GM10248 (cell line): Measurements from ENCODE around the gene ASXL1.
"Not testable (repeated sequence)": the region's sequence is repeated elsewhere in the genome, so short reads cannot be mapped to it uniquely, and the experiment has no call there.

ENCODE experiments used
- CTCF ChIA-PET: fragments of 300-600 bp; sonication (Branson Sonifier 250); formaldehyde crosslinking; extraction: SDS; loops from one replicate; lab custom pipeline; 2021; ENCODE audit warnings: antibody characterized with exemption; lab: Yijun Ruan, JAX
- POLR2A ChIA-PET: fragments of 350-650 bp; sonication (Branson Sonifier 250); formaldehyde crosslinking; extraction: SDS; loops from one replicate; lab custom pipeline; 2020; ENCODE audit warnings: antibody characterized with exemption; lab: Yijun Ruan, JAX
- DNase-seq: peaks from one replicate; pipeline ENCODE4 v3.0.0; 2012; ENCODE audit errors: extremely low spot score
- TF ChIP-seq, protein P1 (sequence below): IDR thresholded peaks from 2 replicates; pipeline ENCODE4 v1.5.1; 2012; ENCODE audit warnings: mild to moderate bottlenecking, low read depth; ENCODE audit errors: extremely low read depth, missing control alignments, control extremely low read depth

Gene ASXL1

DNA sequence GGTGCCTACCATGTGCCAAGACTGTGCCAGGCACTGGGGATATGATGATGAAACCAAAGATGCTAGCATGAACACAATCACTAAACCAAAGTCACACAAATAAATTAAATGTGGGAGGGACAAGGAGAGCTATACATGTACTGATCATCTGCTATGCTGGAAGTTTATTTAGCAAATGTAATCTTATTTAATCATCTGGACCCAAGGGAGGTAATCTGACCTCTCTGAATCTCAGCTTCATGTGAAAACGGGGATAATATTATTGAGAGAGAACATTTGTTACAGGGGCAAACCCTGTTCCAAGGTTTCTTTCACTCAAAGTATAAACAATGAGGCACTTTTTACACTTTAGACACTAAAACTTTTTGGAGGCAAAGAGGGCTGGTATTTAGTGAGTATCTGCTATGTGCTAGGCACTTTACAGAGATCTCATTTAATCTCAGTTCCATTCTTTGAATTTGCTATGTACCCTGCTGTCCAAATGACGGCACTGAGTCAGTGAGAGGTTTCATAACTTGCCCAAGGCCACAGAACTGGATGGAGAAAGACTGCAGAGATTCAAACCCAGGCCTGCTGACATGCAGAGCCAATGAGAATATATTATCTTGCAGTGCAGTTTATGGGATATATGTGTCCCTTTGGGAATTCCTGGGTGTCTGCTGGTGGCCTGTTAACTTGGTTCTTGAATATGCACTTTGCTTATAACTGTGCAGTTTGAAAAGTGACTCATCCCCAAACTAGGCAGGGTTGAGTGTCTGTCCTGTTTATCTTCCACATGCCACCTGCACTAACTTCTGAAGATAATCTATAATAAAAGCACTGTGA is 3.3 kb upstream of the ASXL1 start:
- DNase-seq: no peak
- TF ChIP-seq, protein P1, sequence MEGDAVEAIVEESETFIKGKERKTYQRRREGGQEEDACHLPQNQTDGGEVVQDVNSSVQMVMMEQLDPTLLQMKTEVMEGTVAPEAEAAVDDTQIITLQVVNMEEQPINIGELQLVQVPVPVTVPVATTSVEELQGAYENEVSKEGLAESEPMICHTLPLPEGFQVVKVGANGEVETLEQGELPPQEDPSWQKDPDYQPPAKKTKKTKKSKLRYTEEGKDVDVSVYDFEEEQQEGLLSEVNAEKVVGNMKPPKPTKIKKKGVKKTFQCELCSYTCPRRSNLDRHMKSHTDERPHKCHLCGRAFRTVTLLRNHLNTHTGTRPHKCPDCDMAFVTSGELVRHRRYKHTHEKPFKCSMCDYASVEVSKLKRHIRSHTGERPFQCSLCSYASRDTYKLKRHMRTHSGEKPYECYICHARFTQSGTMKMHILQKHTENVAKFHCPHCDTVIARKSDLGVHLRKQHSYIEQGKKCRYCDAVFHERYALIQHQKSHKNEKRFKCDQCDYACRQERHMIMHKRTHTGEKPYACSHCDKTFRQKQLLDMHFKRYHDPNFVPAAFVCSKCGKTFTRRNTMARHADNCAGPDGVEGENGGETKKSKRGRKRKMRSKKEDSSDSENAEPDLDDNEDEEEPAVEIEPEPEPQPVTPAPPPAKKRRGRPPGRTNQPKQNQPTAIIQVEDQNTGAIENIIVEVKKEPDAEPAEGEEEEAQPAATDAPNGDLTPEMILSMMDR: no peak
- ChIA-PET CTCF (interaction anchor here (0.8 to 4.5 kb wide), 5 partner anchors 9 to 18 kb away, joined by 3 to 29 read pairs (median 4); no protein-coding TSS in a partner anchor), POLR2A (no interaction called here)

DNA sequence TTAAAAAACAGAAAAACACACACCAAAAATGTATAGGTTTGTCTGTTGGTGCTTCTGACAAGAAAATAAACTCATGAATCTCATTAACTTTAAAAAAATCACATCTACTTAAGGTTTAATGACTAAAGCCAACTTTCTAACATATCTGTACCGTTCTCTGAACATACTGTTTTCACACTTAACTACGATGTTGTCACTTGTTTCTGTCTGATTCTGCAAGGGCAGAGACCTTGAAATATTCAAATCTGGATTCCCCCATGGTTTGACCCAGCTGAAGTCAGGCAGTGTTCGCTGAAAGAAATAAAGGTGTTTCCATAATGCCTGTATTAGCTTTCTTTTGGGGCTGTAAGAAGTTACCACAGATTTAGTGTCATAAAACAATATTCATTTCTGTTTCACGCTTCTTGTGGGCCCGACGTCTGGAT is 2.7 kb upstream of the ASXL1 start:
- ChIA-PET CTCF (interaction anchor here (0.7 to 1.7 kb wide), 4 partner anchors 10 to 18 kb away, joined by 3 to 8 read pairs (median 4); no protein-coding TSS in a partner anchor), POLR2A (no interaction called here)
- DNase-seq: no peak

DNA sequence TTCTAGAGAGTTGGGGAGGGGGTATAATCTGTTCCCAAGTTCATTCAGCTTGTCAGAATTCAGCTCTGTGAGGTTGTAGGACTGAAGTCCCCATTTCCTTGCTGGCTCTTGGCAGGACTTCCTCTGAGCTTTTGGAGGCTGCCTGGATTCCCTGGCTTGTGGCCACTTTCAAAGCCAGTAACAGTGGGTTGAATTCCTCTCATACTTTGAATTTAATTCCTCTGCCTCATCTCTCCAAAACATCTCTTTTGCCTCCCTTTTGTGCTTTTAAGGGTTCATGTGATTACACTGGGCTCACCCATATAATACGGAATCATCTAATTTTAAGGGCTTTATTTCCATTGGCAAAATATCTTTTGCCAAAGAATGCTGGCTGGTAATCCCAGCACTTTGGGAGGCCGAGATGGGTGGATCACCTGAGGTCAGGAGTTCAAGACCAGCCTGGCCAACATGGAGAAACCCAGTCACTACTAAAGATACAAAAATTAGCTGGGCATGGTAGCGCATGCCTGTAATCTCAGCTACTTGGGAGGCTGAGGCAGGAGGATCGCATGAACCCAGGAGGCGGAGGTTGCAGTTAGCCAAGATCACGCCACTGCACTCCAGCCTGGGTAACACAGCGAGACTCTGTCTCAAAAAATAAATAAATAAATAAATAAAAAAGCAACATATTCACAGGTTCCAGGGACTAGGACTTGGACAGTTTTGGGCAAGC is 2.1 kb upstream of the ASXL1 start:
- DNase-seq, POLR2A ChIA-PET: not testable (repeated sequence)
- CTCF ChIA-PET: interaction anchor here (0.7 to 2.3 kb wide), 7 partner anchors 11 to 20 kb away, joined by 3 to 8 read pairs (median 5); no protein-coding TSS in a partner anchor

More for the DNA sequence above, 2.7 kb upstream of the ASXL1 start:
- TF ChIP-seq, protein P1: no peak

DNA sequence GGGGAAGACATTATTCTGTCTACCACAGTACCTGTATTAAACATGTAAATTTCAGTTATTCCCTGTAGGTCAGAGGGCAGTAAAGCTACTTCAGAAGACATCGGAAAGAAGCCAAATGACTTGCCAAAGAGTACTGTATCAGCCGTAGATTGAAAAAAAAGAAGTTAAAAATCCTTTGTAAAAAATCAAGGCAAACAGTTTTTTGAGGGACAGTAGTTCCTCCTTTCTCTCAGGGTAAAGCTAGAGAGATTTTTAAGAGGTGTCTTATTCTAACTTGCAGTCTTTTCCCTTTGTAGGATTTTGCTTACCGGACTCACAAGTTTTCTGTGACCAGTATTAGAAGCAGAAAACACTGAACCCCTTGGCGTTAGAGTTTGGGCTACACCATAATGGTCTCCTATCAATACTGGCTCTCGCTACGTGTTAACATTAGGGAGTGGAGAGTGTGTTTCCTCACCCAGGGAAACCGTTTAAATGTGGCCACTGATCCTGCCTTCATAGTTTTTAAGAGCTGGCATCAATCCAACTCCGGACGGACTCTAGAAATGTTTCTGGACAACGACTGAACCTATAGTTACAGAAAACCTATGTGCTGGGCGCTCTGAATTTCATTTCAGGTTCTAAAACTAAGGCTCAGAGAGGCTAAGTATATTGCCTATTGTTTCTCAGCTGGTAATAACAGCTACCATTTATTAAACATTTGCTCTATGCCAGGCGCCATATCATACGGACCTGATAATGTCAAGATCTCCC is 1.3 kb upstream of the ASXL1 start:
- DNase-seq: no peak
- ChIA-PET CTCF (interaction anchor here (1.4 to 2.3 kb wide), 4 partner anchors 14 to 20 kb away, joined by 4 to 7 read pairs (median 6); no protein-coding TSS in a partner anchor), POLR2A (no interaction called here)
- TF ChIP-seq, protein P1: no peak

DNA sequence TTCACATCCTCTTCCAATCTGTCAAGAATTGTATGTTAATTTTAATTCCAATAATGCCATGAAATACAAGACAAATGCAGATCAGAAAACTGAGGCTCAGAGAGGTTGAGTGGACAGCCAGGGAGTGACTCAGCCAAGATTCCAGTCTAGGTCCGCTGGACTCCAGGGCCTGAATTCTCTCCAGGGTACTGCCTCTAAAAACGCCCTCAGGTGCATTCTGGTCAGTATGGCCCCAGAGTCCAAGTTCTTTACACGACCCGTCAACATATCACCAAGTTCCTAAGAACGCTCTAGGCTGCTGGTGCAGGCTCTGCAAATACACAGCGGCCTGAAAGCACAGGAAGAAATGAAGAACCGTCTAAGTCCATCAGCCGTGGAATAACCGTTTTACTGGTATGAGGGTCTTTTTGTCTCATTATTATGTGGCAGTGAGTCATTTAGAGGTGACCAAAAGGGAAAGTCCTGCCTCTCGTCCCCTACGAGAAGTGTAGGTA is 709 bp upstream of the ASXL1 start:
- ChIA-PET POLR2A (interaction anchor here (0.8 kb wide), 1 partner anchor 13 kb away, joined by 8 read pairs; no protein-coding TSS in a partner anchor), CTCF (interaction anchor here (0.7 to 2.3 kb wide), 3 partner anchors 14 to 19 kb away, joined by 3 to 7 read pairs (median 4); no protein-coding TSS in a partner anchor)
- DNase-seq: no peak

DNA sequence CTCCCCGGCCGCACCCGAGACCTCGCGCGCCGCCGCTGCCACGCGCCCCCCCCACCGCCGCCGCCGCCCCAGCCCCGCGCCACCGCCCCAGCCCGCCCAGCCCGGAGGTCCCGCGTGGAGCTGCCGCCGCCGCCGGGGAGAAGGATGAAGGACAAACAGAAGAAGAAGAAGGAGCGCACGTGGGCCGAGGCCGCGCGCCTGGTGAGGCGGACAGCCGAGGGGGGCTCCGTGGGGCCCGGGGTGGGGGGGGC is 426 bp downstream of the ASXL1 start:
- CTCF ChIA-PET: interaction anchor here (1.1 to 1.4 kb wide), 2 partner anchors 12 to 22 kb away, joined by 3 read pairs; no protein-coding TSS in a partner anchor
- POLR2A ChIA-PET: interaction anchor here (1.0 kb wide), 2 partner anchors 9 to 73 kb away, joined by 3 read pairs; no protein-coding TSS in a partner anchor
- TF ChIP-seq, protein P1: no peak
- DNase-seq: no peak

More for the DNA sequence above, 709 bp upstream of the ASXL1 start:
- TF ChIP-seq, protein P1: no peak
